ENCODE results near the gene SMYD2. TPM values are rescaled to one million over a fixed set of nuclear protein-coding genes. Genes with fewer than 3 reads are reported as not detected.

SMYD2 gene
- total RNA-seq, 4 donors from 2014 or later = 6.8 to 41.3 (median 19.2) TPM

GRCh38 chr1:214364386-214364785 lies 83.4 kb downstream of the SMYD2 start:
- no peak overlapping the region for H3K27ac ChIP-seq
- no peaks in the 10 kb centered on the region for H3K27me3 ChIP-seq
- TF ChIP-seq CTCF (IDR thresholded peaks at IDR 0.05) (no peak), POLR2A (IDR thresholded peaks at IDR 0.05) (no peak)
- no peak overlapping the region for H3K4me3 ChIP-seq
- H3K36me3 ChIP-seq = no peaks in the 10 kb centered on the region
- peak in 1 of 2 donors; percentile 25 for DNase-seq
- H3K4me1 ChIP-seq = no peaks in the 10 kb centered on the region
- intact Hi-C loops (cut with DNase I; ENCODE audit: low total_unique reads) = no loop called here
- no peaks in the 10 kb centered on the region for H3K9me3 ChIP-seq

GRCh38 chr1:214364786-214365295 lies 83.9 kb downstream of the SMYD2 start:
- H3K27me3 ChIP-seq = no peaks in the 10 kb centered on the region
- DNase-seq = no peak
- no peak overlapping the region for H3K27ac ChIP-seq
- no peak for TF ChIP-seq CTCF (IDR thresholded peaks at IDR 0.05)
- TF ChIP-seq POLR2A (IDR thresholded peaks at IDR 0.05) = no peak
- H3K4me3 ChIP-seq = no peak overlapping the region
- no peaks in the 10 kb centered on the region for H3K4me1 ChIP-seq
- no peaks in the 10 kb centered on the region for H3K9me3 ChIP-seq
- intact Hi-C loops (cut with DNase I; ENCODE audit: low total_unique reads) = no loop called here
- H3K36me3 ChIP-seq = no peaks in the 10 kb centered on the region

- no peaks in the 10 kb centered on the region for H3K27me3 ChIP-seq
- no peaks in the 10 kb centered on the region for H3K4me1 ChIP-seq
- no peaks in the 10 kb centered on the region for H3K36me3 ChIP-seq
- H3K4me3 ChIP-seq = no peak overlapping the region
- H3K27ac ChIP-seq = no peak overlapping the region
- no peak for TF ChIP-seq POLR2A (IDR thresholded peaks at IDR 0.05)
- no peak for TF ChIP-seq CTCF (IDR thresholded peaks at IDR 0.05)
- H3K9me3 ChIP-seq = no peaks in the 10 kb centered on the region
- no peak for DNase-seq
- intact Hi-C loops (cut with DNase I; ENCODE audit: low total_unique reads) = no loop called here
Measured at GRCh38 chr1:214367841-214368240, 86.9 kb downstream of the SMYD2 start.

- TF ChIP-seq CTCF (IDR thresholded peaks at IDR 0.05) (no peak), POLR2A (IDR thresholded peaks at IDR 0.05) (no peak)
- no peak overlapping the region for H3K4me3 ChIP-seq
- H3K4me1 ChIP-seq = no peaks in the 10 kb centered on the region
- H3K36me3 ChIP-seq = no peaks in the 10 kb centered on the region
- DNase-seq = no peak
- no peaks in the 10 kb centered on the region for H3K9me3 ChIP-seq
- intact Hi-C loops (cut with DNase I; ENCODE audit: low total_unique reads) = no loop called here
- H3K27me3 ChIP-seq = no peaks in the 10 kb centered on the region
- no peak overlapping the region for H3K27ac ChIP-seq
Measured at GRCh38 chr1:214369364-214369763, 88.4 kb downstream of the SMYD2 start.

- Histone ChIP-seq H3K27ac (no peak overlapping the region), H3K4me3 (no peak overlapping the region), H3K9me3 (no peaks in the 10 kb centered on the region), H3K27me3 (no peaks in the 10 kb centered on the region), H3K4me1 (no peaks in the 10 kb centered on the region), H3K36me3 (no peaks in the 10 kb centered on the region)
- TF ChIP-seq CTCF (IDR thresholded peaks at IDR 0.05) (no peak), POLR2A (IDR thresholded peaks at IDR 0.05) (no peak)
- intact Hi-C loops (cut with DNase I; ENCODE audit: low total_unique reads) = no loop called here
- no peak for DNase-seq
Measured at GRCh38 chr1:214370615-214371014, 89.7 kb downstream of the SMYD2 start.
